ENCODE measurements around the gene SORCS1.

GRCh38 chr10:106626371-106626770, 538.1 kb downstream of the SORCS1 start:
- no peak for TF ChIP-seq EZH2phosphoT487 (conservative IDR thresholded peaks at IDR 0.05; ENCODE audit: low read length)
- TF ChIP-seq CTCF (IDR thresholded peaks at IDR 0.05; ENCODE audit: insufficient read depth, low read length, poor library complexity, severe bottlenecking): no peak
